Activated CD8-positive, alpha-beta memory T cell treated with anti-CD3 and anti-CD28 coated beads for 48 hours (primary cell): ENCODE data around the gene CAVIN1.
"Not testable (repeated sequence)": the region's sequence is repeated elsewhere in the genome, so short reads cannot be mapped to it uniquely, and the experiment has no call there.

Experiments used
- DNase-seq, 3 experiments: peaks; one replicate each; pipeline ENCODE4 v3.0.0-alpha.2; 2020; ENCODE audit warnings: low read depth in 2 of 3, low spot score in 2 of 3

Gene CAVIN1

GRCh38 chr17:42405963-42406495 lies 17.0 kb downstream of the CAVIN1 start:
- peak; percentile 40 to 76 (median 70) for DNase-seq

GRCh38 chr17:42405076-42405475 lies 18.0 kb downstream of the CAVIN1 start:
- no peak for DNase-seq

- DNase-seq: no peak
Observed at GRCh38 chr17:42404326-42405055, 18.6 kb downstream of the CAVIN1 start.

GRCh38 chr17:42403150-42403549 lies 19.9 kb downstream of the CAVIN1 start:
- DNase-seq: peak in 2 of 3 experiments; percentile 25 to 42

GRCh38 chr17:42402117-42402516 lies 20.9 kb downstream of the CAVIN1 start:
- DNase-seq: no peak

- DNase-seq: not testable (repeated sequence)
Observed at GRCh38 chr17:42400844-42401375, 22.1 kb downstream of the CAVIN1 start.

- DNase-seq: no peak
Observed at GRCh38 chr17:42399948-42400843, 22.9 kb downstream of the CAVIN1 start.

GRCh38 chr17:42399121-42399520 lies 23.9 kb downstream of the CAVIN1 start:
- DNase-seq: no peak

- not testable (repeated sequence) for DNase-seq
Observed at GRCh38 chr17:42395601-42396000, 27.5 kb downstream of the CAVIN1 start.

GRCh38 chr17:42394838-42395237 lies 28.2 kb downstream of the CAVIN1 start:
- DNase-seq: no peak

- DNase-seq: no peak
Observed at GRCh38 chr17:42392692-42393415, 30.2 kb downstream of the CAVIN1 start.

- DNase-seq: not testable (repeated sequence)
Observed at GRCh38 chr17:42391439-42391838, 31.6 kb downstream of the CAVIN1 start.

GRCh38 chr17:42389899-42390298 lies 33.2 kb downstream of the CAVIN1 start:
- no peak for DNase-seq

GRCh38 chr17:42389135-42389417 lies 34.0 kb downstream of the CAVIN1 start:
- no peak for DNase-seq

GRCh38 chr17:42388381-42389134 lies 34.5 kb downstream of the CAVIN1 start, which contains the start of gene STAT3:
TSS of gene STAT3 (minus strand) at chr17:42388442. CDS start at chr17:42348516, 39,926 bp downstream.
- DNase-seq: peak; percentile 100

GRCh38 chr17:42387661-42388380 lies 35.2 kb downstream of the CAVIN1 start:
- DNase-seq: no peak

GRCh38 chr17:42386777-42387657 lies 36.0 kb downstream of the CAVIN1 start:
- DNase-seq: no peak

GRCh38 chr17:42381898-42382297 lies 41.2 kb downstream of the CAVIN1 start:
- DNase-seq: no peak

- DNase-seq: no peak
Observed at GRCh38 chr17:42380935-42381334, 42.1 kb downstream of the CAVIN1 start.
